Loucy (cell line): Measurements from ENCODE around the gene CDK19.

Source experiments
- H2AFZ ChIP-seq: fragments of 200-600 bp; sonication (generic); 2 replicates; pipeline ENCODE4 v1.6.0; 2016; ENCODE audit warnings: antibody characterized with exemption, mild to moderate bottlenecking, low read length, moderate library complexity
- H3F3A ChIP-seq: fragments of 200-600 bp; 2 replicates; pipeline ENCODE4 v1.6.0; 2016; ENCODE audit warnings: antibody characterized with exemption, low read depth, mild to moderate bottlenecking
- H3K27me3 ChIP-seq: fragments of 200-600 bp; sonication (generic); 2 replicates; pipeline ENCODE4 v1.6.1; 2014; ENCODE audit warnings: low read length, mild to moderate bottlenecking; ENCODE audit not compliant: insufficient read depth, poor library complexity, severe bottlenecking
- H3K36me3 ChIP-seq: fragments of 200-600 bp; sonication (generic); 2 replicates; pipeline ENCODE4 v1.6.1; 2016; ENCODE audit warnings: low read length; ENCODE audit not compliant: insufficient read depth
- H3K4me1 ChIP-seq: fragments of 200-600 bp; sonication (generic); 2 replicates; pipeline ENCODE4 v1.5.1; 2014; ENCODE audit warnings: low read length, mild to moderate bottlenecking; ENCODE audit not compliant: insufficient read depth, poor library complexity, severe bottlenecking
- H3K4me2 ChIP-seq: fragments of 200-600 bp; sonication (generic); 2 replicates; pipeline ENCODE4 v1.6.0; 2014; ENCODE audit warnings: antibody characterized with exemption, low read length, low read depth, mild to moderate bottlenecking; ENCODE audit not compliant: poor library complexity, severe bottlenecking
- H3K4me3 ChIP-seq: fragments of 200-600 bp; sonication (generic); 2 replicates; pipeline ENCODE4 v1.5.1; 2014; ENCODE audit warnings: low read length, mild to moderate bottlenecking, mixed read lengths; ENCODE audit not compliant: poor library complexity, severe bottlenecking
- H3K79me2 ChIP-seq: fragments of 200-600 bp; sonication (generic); 2 replicates; pipeline ENCODE4 v1.6.1; 2014; ENCODE audit warnings: low read length; ENCODE audit not compliant: insufficient read depth
- H3K9ac ChIP-seq: fragments of 200-600 bp; sonication (generic); 2 replicates; pipeline ENCODE4 v1.6.0; 2014; ENCODE audit warnings: mild to moderate bottlenecking, low read depth, low read length, moderate library complexity; ENCODE audit not compliant: poor library complexity, severe bottlenecking
- H3K9me2 ChIP-seq: fragments of 200-600 bp; sonication (generic); replicated peaks from 2 replicates; pipeline ENCODE4 v1.6.1; 2016; ENCODE audit warnings: low read depth, low read length, mixed read lengths
- H3K9me3 ChIP-seq: fragments of 200-600 bp; sonication (generic); 2 replicates; pipeline ENCODE4 v1.6.1; 2014; ENCODE audit warnings: mild to moderate bottlenecking, antibody characterized with exemption, low read length, low read depth; ENCODE audit not compliant: insufficient read depth
- H4K20me1 ChIP-seq: fragments of 200-600 bp; sonication (generic); 2 replicates; pipeline ENCODE4 v1.6.0; 2014; ENCODE audit warnings: antibody characterized with exemption, low read length, mild to moderate bottlenecking; ENCODE audit not compliant: insufficient read depth, poor library complexity, severe bottlenecking
- EZH2phosphoT487 ChIP-seq: fragments of 200-600 bp; IDR thresholded peaks from 2 replicates; pipeline ENCODE4 v1.6.1; 2018; ENCODE audit warnings: antibody characterized with exemption, mild to moderate bottlenecking, moderate library complexity, borderline replicate concordance
- TF ChIP-seq, protein P1 (sequence below): fragments of 200-600 bp; sonication (generic); conservative IDR thresholded peaks from 2 replicates; pipeline ENCODE4 v1.5.1; 2014; ENCODE audit warnings: mild to moderate bottlenecking, antibody characterized with exemption, low read length

CDK19 gene

DNA sequence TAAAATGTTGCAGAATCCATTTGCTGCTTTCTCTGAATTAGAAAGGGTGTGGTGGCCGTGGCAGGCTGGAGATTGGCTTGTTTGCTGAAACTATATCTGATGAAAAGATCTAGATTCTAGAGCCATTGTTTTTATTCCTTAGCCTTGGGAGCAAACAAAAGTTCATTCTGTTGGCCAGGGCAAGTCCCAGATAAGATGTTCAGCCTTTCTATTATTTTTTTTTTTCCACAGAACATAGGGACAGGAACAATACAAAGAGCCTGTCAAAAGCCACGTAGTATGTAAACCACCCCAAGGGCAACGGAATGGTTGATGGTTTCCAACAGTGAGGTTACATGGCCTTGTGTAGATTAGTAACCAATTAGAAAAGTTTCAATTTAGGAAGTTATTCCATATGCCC, 218.9 kb downstream of the CDK19 start:
- no peaks in the 10 kb centered on the region for H3K36me3 ChIP-seq
- H3K27me3 ChIP-seq: no peaks in the 10 kb centered on the region
- H3K79me2 ChIP-seq: no peaks in the 10 kb centered on the region
- H3K9me2 ChIP-seq: no peaks in the 10 kb centered on the region
- H3K9ac ChIP-seq: no peak overlapping the region
- TF ChIP-seq, protein P1, sequence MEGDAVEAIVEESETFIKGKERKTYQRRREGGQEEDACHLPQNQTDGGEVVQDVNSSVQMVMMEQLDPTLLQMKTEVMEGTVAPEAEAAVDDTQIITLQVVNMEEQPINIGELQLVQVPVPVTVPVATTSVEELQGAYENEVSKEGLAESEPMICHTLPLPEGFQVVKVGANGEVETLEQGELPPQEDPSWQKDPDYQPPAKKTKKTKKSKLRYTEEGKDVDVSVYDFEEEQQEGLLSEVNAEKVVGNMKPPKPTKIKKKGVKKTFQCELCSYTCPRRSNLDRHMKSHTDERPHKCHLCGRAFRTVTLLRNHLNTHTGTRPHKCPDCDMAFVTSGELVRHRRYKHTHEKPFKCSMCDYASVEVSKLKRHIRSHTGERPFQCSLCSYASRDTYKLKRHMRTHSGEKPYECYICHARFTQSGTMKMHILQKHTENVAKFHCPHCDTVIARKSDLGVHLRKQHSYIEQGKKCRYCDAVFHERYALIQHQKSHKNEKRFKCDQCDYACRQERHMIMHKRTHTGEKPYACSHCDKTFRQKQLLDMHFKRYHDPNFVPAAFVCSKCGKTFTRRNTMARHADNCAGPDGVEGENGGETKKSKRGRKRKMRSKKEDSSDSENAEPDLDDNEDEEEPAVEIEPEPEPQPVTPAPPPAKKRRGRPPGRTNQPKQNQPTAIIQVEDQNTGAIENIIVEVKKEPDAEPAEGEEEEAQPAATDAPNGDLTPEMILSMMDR: no peak
- no peak for TF ChIP-seq EZH2phosphoT487
- no peaks in the 10 kb centered on the region for H4K20me1 ChIP-seq
- H3K4me1 ChIP-seq: peaks cover 5% of the 10 kb centered on the region
- H2AFZ ChIP-seq: no peak overlapping the region
- H3K9me3 ChIP-seq: peaks cover 12% of the 10 kb centered on the region; the same call in 1 of the 2 replicates
- H3K4me3 ChIP-seq: no peak overlapping the region
- H3K4me2 ChIP-seq: no peak overlapping the region
- peaks cover 5% of the 10 kb centered on the region; the same call in 1 of the 2 replicates for H3F3A ChIP-seq

DNA sequence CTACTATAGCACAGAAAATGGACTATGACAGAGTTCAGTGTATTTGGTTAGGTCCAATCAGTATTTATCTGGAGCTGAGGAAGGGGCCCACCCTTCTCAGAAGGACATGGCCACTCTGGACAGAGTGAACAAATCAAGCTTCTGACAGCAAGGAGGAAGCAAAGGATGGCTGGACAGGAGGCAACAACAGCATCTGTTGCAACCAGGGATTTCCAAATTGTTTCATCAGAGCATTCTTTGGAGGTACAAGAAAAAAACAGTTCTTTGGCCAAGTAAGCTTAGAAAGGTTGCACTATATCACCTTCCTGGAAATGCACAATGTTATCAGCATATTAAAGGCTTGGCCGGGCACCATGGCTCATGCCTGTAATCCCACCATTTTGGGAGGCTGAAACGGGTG, 220.2 kb downstream of the CDK19 start:
- no peak overlapping the region for H3K9ac ChIP-seq
- TF ChIP-seq, protein P1: no peak
- TF ChIP-seq EZH2phosphoT487: no peak
- no peaks in the 10 kb centered on the region for H3K9me2 ChIP-seq
- H3F3A ChIP-seq: peaks cover 13% of the 10 kb centered on the region; the same call in 1 of the 2 replicates
- peaks cover 17% of the 10 kb centered on the region for H3K4me1 ChIP-seq
- no peak overlapping the region for H2AFZ ChIP-seq
- no peaks in the 10 kb centered on the region for H3K27me3 ChIP-seq
- no peaks in the 10 kb centered on the region for H4K20me1 ChIP-seq
- no peaks in the 10 kb centered on the region for H3K79me2 ChIP-seq
- no peak overlapping the region for H3K4me3 ChIP-seq
- H3K36me3 ChIP-seq: no peaks in the 10 kb centered on the region
- no peak overlapping the region for H3K4me2 ChIP-seq
- H3K9me3 ChIP-seq: peaks cover 12% of the 10 kb centered on the region; the same call in 1 of the 2 replicates

DNA sequence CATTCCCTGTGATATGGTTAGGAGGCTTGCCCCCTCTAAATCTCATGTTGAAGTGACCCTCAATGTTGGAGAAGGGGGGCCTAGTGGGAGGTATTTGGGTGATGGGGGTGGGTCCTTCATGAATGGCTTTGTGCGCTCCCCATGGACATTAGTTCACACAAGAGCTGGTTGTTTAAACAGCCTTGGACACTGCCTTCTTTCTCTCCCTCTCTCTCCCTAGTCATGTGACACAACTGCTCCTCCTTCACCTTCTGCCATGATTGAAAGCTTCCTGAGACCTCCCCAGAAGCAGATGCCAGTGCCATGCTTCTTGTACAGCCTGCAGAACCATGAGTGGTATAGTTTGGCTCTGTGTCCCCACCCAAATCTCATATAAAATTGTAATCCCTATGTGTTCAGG, 221.6 kb downstream of the CDK19 start:
- Histone ChIP-seq H3K9me3 (peaks cover 12% of the 10 kb centered on the region; the same call in 1 of the 2 replicates), H3K27me3 (no peaks in the 10 kb centered on the region), H3K4me1 (peaks cover 18% of the 10 kb centered on the region), H3K9ac (no peak overlapping the region), H3K4me2 (no peak overlapping the region), H3F3A (peaks cover 13% of the 10 kb centered on the region; the same call in 1 of the 2 replicates), H3K9me2 (no peaks in the 10 kb centered on the region), H3K4me3 (no peak overlapping the region), H4K20me1 (no peaks in the 10 kb centered on the region), H2AFZ (no peak overlapping the region), H3K79me2 (no peaks in the 10 kb centered on the region), H3K36me3 (no peaks in the 10 kb centered on the region)
- TF ChIP-seq, protein P1: no peak
- no peak for TF ChIP-seq EZH2phosphoT487
